Panc1 (cell line): ENCODE measurements around the gene RAI2. TPM values are rescaled to one million over a fixed set of nuclear protein-coding genes. Genes with fewer than 3 reads are reported as not detected.

Experiments used
- ATAC-seq: fragments of 200-7000 bp; cut with Tn5 transposase; 2 replicates; pipeline ENCODE4 v1.9.1; 2020; ENCODE audit warnings: mild to moderate bottlenecking, moderate library complexity
- BruUV-seq: library from RNA; stranded (reverse); fragments of 400-500 nt; replicated peaks from 2 replicates; lab custom pipeline; 2021; lab: Mats Ljungman, UMichigan
- CTCF ChIA-PET: fragments of 300-600 bp; sonication (Branson Sonifier 250); formaldehyde crosslinking; loops from one replicate; lab custom pipeline; 2022; ENCODE audit warnings: antibody characterized with exemption; lab: Charles Lee
- POLR2A ChIA-PET: fragments of 300-600 bp; sonication (Branson Sonifier 250); formaldehyde crosslinking; loops from one replicate; lab custom pipeline; 2022; ENCODE audit warnings: antibody characterized with exemption; lab: Charles Lee
- DNase-seq: peaks from one replicate; pipeline ENCODE4 v3.0.0-alpha.2; 2010; ENCODE audit warnings: low read depth, low spot score
- H3K27ac ChIP-seq: 2 replicates; pipeline ENCODE4 v1.5.1; 2011; ENCODE audit warnings: mild to moderate bottlenecking, low read length, inconsistent platforms
- H3K27me3 ChIP-seq: fragments of 200-500 bp; sonication (Bioruptor generic); 2 replicates; pipeline ENCODE4 v1.6.0; 2014; ENCODE audit warnings: low read length, inconsistent platforms; ENCODE audit not compliant: control insufficient read depth, insufficient read depth
- H3K36me3 ChIP-seq: fragments of 200-500 bp; sonication (Bioruptor generic); 2 replicates; pipeline ENCODE4 v1.5.1; 2014; ENCODE audit warnings: inconsistent platforms, mild to moderate bottlenecking, low read length, moderate library complexity; ENCODE audit not compliant: control insufficient read depth, insufficient read depth
- H3K4me1 ChIP-seq: 2 replicates; pipeline ENCODE4 v1.5.1; 2011; ENCODE audit warnings: inconsistent platforms, mild to moderate bottlenecking, low read length, moderate library complexity; ENCODE audit not compliant: control insufficient read depth, insufficient read depth
- H3K4me3 ChIP-seq, 2 experiments: 2 replicates each; pipeline ENCODE4 v1.5.1; 2011 to 2012; ENCODE audit warnings: low read depth in 2 of 2, low read length in 2 of 2, mild to moderate bottlenecking in 2 of 2, inconsistent platforms in 1 of 2, moderate library complexity in 1 of 2
- H3K9me3 ChIP-seq: fragments of 200-500 bp; sonication (Bioruptor generic); 2 replicates; pipeline ENCODE4 v1.5.1; 2014; ENCODE audit warnings: low read depth, mild to moderate bottlenecking, inconsistent platforms, low read length, moderate library complexity; ENCODE audit not compliant: control insufficient read depth, insufficient read depth
- CTCF ChIP-seq: fragments of 450-650 bp; IDR thresholded peaks from 2 replicates; pipeline ENCODE4 v1.5.1; 2017; ENCODE audit warnings: mild to moderate bottlenecking
- POLR2AphosphoS5 ChIP-seq: IDR thresholded peaks from 2 replicates; pipeline ENCODE4 v1.6.1; 2012; ENCODE audit warnings: mild to moderate bottlenecking, low read depth, low read length, moderate library complexity
- REST ChIP-seq, 2 experiments: IDR thresholded peaks; 2 replicates each; pipeline ENCODE4 v1.6.1; 2011 to 2012; ENCODE audit warnings: low read depth in 2 of 2, control low read depth in 1 of 2, low read length in 1 of 2, mild to moderate bottlenecking in 1 of 2, moderate library complexity in 1 of 2; ENCODE audit not compliant: insufficient read depth in 1 of 2
- SIN3A ChIP-seq: IDR thresholded peaks from 2 replicates; pipeline ENCODE4 v1.6.1; 2012; ENCODE audit warnings: low read depth, mild to moderate bottlenecking, low read length, moderate library complexity, borderline replicate concordance; ENCODE audit not compliant: insufficient read depth
- TCF7L2 ChIP-seq: IDR thresholded peaks from 2 replicates; pipeline ENCODE4 v1.6.1; 2011; ENCODE audit warnings: mild to moderate bottlenecking, low read depth, low read length, inconsistent platforms
- in situ Hi-C: cut with HindIII; loops from 2 replicates; pipeline ENCODE4 v1.10.0; 2016; ENCODE audit warnings: low sequenced_read_pairs, low pct_unique_long_range_greater_than_20kb
- intact Hi-C: fragments of 100-400 bp; cut with micrococcal nuclease; formaldehyde crosslinking; loops from one replicate; pipeline ENCODE4 v1.10.0; 2022; ENCODE audit not compliant: unreplicated experiment
- total RNA-seq: library from RNA; stranded (reverse); gene quantifications from one replicate; pipeline ENCODE4 v1.2.1, GENCODE V29; 2021; ENCODE audit not compliant: unreplicated experiment

The RAI2 gene
- total RNA-seq, 1 experiment from 2014 or later: 0.13 TPM

DNA sequence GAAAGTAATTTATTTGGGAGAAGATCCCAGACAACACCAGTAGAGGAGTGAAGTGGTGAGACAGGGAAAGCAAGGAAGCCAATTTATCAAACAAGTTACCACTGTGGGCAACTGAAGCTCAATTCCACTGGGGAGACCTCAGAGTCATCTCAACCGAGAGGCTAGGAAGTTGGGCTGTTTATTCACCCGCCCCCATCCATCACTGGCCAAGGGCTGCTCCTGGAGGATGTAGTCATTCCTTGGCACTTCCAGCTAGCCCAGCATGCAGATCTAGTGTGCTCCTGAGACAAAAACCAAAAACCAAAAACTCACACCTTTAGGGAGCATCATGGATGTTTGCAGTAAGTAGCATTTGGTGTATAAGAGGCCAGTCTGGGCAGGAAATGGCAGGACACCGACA is 47.0 kb downstream of the RAI2 start:
- ATAC-seq (no peak), DNase-seq (no peak)
- BruUV-seq: no TSS peak
- Histone ChIP-seq H3K27ac (no peak overlapping the region), H3K4me3 (no peak overlapping the region), H3K4me1 (no peaks in the 10 kb centered on the region), H3K27me3 (no peaks in the 10 kb centered on the region), H3K9me3 (no peaks in the 10 kb centered on the region), H3K36me3 (no peaks in the 10 kb centered on the region)
- ChIA-PET CTCF (no interaction called here), POLR2A (no interaction called here)
- intact Hi-C loops (no loop called here), in situ Hi-C loops (no loop called here)
- TF ChIP-seq POLR2AphosphoS5: no peak
- TF ChIP-seq SIN3A: no peak
- no peak for TF ChIP-seq TCF7L2
- TF ChIP-seq CTCF: no peak
- TF ChIP-seq REST (IDR thresholded peaks at IDR 0.05; ENCODE audit: insufficient read depth in 1 of 2, low read depth in 2 of 2, low read length in 1 of 2): no peak

GRCh38 chrX:17813277-17813676 is 47.8 kb downstream of the RAI2 start:
- intact Hi-C loops (no loop called here), in situ Hi-C loops (no loop called here)
- Histone ChIP-seq H3K36me3 (no peaks in the 10 kb centered on the region), H3K4me3 (no peak overlapping the region), H3K27me3 (no peaks in the 10 kb centered on the region), H3K27ac (no peak overlapping the region), H3K4me1 (no peaks in the 10 kb centered on the region), H3K9me3 (no peaks in the 10 kb centered on the region)
- no TSS peak for BruUV-seq
- no peak for TF ChIP-seq SIN3A
- no peak for TF ChIP-seq CTCF
- ChIA-PET CTCF (no interaction called here), POLR2A (no interaction called here)
- ATAC-seq: no peak
- no peak for DNase-seq

GRCh38 chrX:17812763-17813162 is 48.3 kb downstream of the RAI2 start:
- no peak for ATAC-seq
- POLR2A ChIA-PET: no interaction called here
- TF ChIP-seq CTCF (peak; percentile 55), POLR2AphosphoS5 (no peak)
- H3K4me1 ChIP-seq: no peaks in the 10 kb centered on the region
- H3K27me3 ChIP-seq: no peaks in the 10 kb centered on the region
- no peak for DNase-seq
- no peak overlapping the region for H3K4me3 ChIP-seq
- H3K27ac ChIP-seq: no peak overlapping the region
- CTCF ChIA-PET: no interaction called here
- H3K36me3 ChIP-seq: no peaks in the 10 kb centered on the region
- intact Hi-C loops: no loop called here
- no peaks in the 10 kb centered on the region for H3K9me3 ChIP-seq
- in situ Hi-C loops: no loop called here
- no TSS peak for BruUV-seq
